Mucosa of gallbladder (tissue), 1 donor: Measurements from ENCODE around the gene MVK. TPM values are rescaled to one million over a fixed set of nuclear protein-coding genes. Genes with fewer than 3 reads are reported as not detected.

Source experiments
- DNase-seq: peaks from one replicate; pipeline ENCODE4 v3.0.0-alpha.2; 2020; ENCODE audit warnings: low spot score
- total RNA-seq: library from RNA; stranded (reverse); gene quantifications from one replicate; pipeline ENCODE4 v1.2.1, GENCODE V29; 2021
- donor health status: DM: no; HTN: no; CAD: no.

MVK gene
- total RNA-seq, 1 donor from 2014 or later, result 40.5 TPM

DNA sequence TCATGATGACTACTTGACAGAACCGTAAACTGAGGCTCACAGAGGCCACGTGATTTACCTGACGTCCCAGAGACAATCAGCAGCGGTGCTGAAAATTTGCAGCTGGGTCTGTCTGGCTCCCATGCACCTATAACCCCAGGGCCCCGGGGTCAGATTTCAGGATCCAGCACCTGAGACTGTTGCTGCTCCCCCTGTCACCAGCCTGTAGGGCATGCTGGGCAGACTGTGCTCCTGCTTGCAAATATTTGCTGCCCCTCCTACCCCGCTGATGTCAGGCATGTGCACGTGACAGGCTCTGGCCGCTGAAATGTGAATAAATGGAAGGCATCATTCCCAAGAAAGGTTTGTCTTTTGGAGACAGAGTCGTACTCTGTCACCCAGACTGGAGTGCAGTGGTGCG is 6.3 kb upstream of the MVK start:
- no peak for DNase-seq

DNA sequence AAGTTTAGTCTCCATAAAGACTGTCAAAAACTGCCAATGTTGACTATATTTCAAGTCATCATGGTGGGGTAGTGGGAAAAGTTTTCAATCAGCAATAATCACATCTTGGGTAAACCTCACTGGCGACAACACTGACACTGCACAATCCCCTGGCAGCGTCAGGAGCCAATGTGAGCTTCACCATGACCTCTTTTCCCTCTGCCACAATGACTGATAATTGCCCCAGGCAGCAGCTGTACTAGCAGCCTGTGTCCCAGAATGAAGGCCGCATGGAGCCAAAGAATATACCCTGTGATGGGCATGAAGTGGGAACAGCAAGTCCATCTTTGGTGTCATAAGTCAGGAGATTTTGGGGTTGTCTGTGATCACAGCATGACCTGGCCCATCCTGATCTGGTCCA is 5.6 kb upstream of the MVK start:
- DNase-seq, result no peak

DNA sequence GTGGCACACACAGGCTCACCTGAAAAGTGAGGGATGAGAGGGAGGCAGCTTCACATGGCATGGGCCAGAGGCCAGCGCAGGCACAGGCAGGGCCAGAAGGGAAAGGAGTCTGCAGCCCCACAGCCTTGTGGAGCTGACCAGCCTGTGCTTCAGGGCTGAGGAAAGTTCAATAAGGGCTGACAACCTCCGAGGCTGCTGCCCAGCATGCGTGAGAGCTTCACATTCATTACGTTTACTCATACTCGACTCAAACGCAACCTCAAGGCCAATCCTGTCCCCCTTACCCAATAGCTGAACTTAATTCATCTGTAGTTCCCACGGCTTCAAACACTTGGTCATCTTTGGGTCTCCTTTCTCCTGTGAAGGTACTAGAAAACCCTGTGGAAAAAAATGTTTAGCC is 5.1 kb upstream of the MVK start:
- DNase-seq, result no peak

DNA sequence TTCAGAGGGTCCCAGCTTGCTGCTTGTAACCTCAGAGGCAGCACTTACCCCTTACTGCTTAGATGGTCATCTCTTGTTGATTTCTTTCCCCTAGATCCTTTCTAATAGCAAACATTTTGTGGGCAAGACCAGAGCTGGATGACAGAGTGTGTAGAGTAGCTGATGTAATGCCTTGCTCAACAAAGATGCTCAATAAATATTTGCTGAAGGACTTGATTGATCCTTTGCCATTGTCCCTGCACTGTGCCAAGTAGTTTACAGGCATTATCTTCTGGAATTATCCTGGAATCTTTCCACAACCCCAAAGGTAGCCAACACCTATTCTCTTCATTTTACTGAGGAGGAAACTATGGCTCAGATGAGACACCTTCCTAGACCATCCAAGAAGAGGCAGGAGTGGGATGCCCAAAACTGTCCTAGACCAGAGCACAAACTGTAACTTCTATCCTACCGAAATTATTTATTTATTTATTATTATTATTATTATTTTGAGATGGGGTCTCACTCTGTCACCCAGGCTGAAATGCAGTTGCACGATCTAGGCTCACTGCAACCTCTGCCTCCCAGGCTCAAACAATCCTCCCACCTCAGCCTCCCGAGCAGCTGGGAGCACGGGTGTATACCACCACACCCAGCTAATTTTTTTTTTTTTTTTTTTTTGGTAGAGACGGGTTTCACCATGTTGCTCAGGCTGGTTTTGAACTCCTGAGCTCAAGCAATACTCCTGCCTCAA is 1.7 kb upstream of the MVK start:
- no peak for DNase-seq

DNA sequence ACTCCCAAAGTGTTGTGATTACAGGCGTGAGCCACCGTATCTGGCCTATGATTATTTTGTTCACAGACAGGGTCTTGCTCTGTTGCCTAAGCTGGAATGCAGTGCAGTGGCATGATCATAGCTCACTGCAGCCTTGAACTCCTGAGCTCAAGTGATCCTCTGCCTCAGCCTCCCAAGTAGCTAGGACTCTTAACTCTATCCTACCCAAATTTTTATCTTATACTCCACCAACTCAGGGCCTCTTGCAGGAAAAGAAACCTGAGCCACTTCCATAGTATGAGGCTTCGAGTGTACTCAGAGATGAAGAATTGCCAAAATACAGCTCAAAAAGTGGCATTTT is 1.1 kb upstream of the MVK start:
- no peak for DNase-seq

DNA sequence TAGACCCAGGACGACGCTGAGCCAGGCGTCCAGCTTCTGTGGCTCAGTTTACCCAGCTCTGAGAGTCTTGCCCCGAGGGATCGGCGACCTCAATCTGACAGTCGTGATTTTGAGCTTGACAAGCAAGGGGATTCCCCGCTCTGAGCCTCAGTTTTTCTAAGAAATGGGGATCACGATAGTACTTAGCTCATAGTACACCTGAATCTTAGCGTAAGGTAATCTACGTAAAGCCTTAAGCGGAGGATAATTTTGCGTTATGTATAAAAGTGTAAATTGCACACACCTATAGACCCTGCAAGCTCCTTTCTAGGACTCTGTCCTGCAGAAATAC is 285 bp downstream of the MVK start:
- DNase-seq, result no peak

DNA sequence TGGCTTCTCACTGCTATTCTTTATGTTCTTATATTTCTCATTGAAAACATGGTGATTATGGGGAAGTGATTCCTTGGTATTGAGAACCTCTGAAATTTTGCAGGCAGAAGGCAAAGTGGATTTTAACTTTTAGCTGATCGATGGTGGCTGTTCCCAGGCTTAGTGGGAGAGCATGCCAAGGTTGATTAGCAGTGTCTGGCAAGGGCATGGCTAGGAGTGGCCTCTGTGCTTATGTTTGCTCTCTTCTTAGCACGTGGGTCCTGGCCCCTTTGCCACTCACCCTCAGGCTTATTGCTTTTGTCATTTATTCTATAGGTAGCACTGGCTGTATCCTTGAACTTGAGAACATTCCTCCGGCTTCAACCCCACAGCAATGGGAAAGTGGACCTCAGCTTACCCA is 2.1 kb downstream of the MVK start:
- DNase-seq, result no peak

DNA sequence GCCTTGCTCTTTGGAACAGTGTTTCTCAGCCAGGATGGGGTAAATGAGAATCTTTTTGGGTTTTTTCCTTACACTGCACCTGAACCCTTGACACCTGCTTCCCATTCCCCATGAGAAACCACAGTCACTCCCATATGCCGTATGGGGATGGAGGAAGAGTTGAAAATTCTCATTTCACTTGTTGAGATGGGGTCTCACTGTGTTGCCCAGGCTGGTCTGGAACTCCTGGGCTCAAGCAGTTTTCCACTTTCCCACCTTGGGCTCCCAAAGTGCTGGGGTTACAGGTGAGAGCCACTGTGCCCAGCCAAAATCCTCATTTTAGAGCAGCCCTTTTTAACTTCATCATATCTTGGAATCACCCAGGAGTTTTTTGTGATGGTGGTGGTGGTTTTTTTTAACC is 3.7 kb downstream of the MVK start:
- no peak for DNase-seq

DNA sequence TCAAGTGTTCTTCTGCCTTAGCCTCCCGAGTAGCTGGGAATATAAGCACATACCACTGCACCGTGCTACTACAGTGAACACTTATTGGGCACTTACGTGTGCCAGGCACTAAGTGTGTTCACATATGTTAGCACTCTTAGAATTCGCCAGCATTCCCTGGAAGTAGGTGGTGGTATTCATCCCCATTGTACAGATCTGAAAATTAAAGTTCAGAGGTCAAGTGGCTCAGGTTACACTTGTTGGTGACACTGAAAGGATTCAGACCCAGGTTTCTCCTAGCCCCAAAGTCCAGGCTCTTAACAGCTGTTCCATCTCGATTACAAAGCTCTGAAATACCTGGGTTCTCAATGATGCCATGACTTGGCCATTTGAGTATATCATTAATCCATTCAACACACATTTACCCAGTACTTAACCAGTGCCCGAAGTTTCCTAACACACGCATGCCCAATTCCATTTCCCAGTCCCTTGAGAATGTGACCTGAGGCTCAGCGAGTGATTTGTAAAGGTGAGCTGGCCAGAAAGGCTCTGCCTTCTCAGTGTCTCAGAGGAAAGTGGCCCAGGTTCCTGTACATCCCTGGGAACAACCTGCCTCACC is 4.8 kb downstream of the MVK start:
- no peak for DNase-seq

DNA sequence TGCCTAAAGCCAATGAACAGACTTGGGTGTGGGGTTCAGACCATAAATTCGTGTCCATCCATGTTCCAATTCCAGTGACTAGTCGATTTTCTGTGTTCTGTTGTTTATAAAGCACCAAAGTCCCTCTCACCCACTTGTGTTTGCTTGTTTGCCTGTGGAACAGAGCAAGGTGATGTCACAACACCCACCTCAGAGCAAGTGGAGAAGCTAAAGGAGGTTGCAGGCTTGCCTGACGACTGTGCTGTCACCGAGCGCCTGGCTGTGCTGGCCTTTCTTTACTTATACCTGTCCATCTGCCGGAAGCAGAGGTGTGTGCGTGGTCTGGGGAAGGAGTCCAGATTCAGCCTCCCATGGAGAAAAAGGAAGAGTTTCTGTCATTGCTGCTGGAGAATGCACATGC is 6.0 kb downstream of the MVK start:
- DNase-seq, result no peak

DNA sequence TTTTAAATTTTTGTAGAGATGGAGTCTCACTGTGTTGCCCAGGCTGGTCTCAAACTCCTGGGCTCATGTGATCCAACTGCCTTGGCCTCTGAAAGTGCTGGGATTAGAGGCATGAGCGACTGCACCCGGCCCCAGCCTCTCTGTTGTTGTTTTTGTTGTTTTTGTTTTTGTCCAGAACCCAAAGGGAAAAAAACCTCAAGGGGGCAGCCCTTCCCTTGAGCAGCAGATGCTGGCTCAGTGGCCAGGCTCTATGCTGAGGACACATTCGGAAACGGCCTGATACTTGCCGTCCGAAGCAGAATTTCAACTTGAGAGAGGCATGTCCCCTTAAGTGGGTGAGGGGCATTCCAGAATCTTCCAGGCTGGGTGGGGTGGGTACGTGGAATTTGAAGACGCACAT is 6.7 kb downstream of the MVK start:
- no peak for DNase-seq

DNA sequence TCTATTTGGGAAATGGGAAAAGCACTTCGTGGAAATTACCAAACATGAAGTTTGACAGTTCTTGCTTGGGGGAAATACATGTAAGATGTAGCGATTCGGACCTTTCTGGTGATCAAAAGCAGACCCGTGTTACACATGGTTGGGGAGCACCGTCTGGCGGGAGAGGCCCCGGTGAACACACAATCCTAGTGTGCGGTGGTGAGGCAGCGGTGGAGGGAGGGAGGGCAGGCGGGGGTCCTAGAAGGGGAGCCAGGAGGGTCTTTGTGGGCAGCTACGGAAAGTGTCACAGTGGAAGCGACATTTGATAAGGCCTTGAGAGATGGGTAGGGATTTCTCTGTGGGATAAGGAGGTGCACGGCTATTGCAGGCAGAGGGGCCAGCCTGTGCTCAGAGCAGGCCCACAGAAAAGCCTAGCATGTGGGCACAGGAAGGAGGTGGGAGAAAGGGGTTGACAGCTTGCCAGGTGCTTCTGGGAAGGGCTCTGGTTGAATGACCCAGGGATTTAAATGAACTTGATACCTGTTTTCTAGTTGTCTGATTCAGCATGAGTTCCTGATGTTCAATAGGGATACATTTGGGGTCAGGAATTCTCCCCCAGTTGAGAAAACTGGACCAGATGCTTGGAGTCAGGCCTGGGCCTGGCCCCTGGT is 7.2 kb downstream of the MVK start:
- no peak for DNase-seq

DNA sequence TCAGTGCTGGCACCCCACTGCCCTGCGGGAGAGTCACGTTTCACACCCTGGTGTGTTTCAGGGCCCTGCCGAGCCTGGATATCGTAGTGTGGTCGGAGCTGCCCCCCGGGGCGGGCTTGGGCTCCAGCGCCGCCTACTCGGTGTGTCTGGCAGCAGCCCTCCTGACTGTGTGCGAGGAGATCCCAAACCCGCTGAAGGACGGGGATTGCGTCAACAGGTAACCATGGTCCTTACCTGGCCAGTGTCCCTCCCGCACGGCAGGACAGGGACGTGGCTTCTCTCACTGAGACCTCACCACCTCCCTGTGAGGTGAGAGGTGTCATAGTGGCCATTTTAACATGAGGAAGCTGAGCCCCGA is 7.7 kb downstream of the MVK start:
- DNase-seq, result no peak

DNA sequence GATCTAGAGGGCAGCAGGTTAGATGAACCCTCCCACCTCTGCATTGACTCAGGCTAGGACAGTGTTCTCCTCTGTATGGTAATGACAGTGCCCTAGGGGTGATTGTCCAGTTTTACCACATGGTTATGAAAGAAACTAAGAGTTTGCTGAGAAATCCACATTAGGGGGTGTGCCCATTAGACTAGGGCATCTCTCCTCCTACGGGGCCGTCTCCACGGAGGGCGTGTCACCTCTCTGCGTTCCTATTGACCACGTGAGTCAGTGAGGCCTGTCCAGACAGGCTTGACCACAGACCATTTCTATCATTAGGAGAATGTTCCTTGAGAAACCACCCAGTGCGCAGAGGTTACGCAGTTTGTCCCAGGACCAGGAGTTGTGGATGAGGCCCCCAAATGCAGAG is 8.3 kb downstream of the MVK start:
- DNase-seq, result no peak

DNA sequence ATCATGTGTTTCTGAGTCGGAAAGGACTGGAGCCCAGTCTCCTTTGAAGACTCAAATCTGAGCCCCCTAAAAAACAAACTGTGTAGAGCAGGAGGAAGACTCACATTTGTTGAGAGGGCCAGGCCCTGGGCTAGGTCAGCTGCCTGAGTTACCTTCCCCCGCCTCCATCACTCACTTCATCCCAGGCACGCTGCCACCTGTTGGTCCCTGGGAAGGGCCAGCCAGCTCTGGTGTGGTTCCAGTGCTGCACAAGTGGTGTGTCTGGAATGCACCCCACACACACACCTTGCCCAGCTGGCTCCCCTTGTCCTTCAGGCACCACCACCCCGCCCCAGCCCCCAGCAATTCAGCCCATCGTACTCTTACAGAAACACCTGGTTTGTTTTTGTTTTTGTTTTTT is 9.0 kb downstream of the MVK start:
- no peak for DNase-seq

DNA sequence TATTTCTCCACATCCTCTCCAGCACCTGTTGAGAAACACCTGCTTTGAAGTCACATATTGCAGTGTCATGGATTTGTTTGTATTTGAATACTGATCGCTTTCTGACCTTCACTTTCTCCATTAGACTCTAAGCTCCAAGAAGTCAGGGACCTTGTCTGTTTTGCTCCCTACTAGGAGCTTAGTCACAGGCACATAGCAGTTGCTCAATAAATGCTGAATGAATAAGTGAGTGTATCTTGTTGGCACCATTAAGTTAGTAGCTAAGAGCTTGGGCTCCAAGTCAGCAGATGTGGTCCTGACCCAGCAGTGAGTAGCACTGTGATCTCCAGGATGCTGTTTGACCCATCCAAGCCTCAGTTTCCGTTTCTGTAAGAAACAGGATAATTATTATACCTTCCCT is 10.1 kb downstream of the MVK start:
- DNase-seq, result no peak

DNA sequence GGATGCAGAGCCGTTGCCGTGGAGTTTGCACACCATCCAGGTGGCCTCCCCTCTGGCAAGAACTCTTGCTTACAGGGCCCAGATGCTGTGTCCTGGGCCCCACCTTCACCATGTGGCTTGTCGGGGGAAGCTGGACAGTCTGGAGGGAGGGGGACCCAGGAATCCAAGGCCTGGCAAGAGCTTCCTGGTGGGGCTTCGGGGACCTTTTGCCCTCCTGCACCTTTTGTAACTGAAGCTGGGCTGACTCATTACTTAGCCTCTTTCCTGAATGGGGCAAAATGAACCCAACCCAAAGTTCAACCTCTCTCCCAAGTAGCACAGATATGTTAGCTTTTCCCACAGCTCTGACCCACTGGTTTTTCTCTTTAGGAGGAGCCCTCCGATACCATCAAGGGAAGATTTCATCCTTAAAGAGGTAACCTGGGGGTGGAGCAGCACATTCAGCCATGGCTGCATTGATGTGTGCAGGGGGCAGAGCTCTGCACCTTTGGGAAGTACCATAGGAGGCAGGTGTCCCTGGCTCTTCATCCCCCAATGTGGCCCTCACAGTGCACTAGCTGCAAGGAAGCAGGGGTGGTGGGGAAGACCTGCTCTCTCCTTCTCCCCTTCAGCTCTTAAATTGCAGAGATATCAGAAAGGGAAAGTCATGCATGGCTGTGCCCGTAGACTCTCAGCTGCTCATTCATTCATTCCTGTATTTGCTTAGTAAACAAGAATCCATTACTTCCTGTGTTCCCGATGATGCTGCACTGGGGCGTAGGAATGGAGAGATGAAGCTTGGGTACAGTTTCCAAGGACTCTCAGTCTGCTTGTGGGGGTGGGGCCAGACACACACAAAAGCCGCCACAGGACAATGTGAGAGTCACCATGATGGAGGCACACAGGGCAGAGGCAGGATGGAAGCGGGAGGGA is 13.0 kb downstream of the MVK start:
- no peak for DNase-seq

DNA sequence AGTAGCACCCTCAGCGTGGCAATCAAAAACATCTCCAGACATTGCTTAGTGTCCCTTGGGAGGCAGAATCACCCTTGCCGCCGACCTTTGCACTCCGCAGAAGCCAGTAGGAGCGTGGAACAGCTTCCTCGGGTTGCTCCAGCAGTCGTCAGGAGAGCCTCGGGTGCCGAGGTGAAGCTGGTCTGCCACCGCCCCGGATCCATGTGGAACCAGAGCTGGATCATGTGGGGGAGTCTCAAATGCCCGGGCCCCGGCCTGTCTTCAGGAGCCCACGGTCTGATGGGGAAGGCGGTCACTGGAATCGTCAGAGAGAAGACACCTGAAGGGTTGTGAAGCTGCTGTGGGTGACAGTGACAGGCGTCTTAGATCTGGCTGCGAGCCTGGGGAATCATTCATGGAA is 14.3 kb downstream of the MVK start:
- no peak for DNase-seq

DNA sequence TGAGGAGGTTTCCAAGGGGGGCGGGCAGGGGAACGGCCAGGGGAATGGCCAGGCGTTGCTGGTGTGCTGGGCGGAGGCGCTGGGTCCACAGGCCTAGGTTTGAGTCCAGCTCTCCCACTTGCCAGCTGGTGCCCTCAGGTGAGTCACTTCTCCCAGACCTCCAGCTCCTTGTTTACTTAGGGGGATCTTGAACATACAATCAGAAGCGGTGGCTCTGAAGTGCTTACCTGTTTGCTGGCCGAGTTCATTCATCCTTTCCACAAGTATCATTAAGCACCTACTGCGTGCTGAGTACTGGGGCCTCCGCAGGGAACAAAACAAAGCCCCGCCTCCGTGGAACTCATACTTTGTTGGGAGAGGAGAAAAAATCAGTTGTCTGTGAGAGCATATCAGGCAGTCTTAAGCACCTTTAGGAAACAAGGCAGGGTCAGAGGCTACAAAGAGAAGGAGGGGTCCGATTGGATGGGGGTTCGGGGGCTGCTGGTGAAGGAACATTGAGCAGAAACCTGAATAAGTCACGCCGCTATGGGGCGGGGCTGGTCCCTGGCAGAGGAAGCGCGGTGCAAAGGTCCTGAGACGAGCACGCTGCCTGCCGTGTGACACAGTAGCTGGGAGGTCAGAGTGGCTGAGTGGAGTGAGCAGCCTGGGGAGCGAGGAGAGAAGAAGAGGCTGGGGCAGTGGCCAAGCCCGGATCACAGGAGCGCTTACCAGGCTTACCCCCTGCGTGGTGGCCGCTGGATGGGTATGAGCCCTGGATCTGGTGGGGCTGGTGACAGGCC is 15.1 kb downstream of the MVK start:
- peak; percentile 68 for DNase-seq

DNA sequence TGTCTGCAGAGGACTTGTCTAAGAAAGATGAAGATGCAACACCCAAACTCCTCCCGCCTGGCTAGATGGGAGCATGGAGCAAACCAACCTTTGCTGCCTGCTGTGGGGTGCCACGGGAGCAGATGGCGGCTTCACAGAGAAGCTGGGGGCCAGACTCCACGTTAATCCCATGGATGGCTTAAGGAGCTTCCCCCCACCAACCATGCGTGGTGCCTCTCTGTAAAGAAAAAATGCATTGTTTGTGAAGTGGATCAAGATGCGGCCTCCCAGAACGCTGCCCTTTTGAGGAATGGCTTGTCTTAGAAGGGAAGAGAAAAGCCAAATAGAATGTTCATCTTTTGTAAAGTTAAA is 15.6 kb downstream of the MVK start:
- DNase-seq, result no peak

DNA sequence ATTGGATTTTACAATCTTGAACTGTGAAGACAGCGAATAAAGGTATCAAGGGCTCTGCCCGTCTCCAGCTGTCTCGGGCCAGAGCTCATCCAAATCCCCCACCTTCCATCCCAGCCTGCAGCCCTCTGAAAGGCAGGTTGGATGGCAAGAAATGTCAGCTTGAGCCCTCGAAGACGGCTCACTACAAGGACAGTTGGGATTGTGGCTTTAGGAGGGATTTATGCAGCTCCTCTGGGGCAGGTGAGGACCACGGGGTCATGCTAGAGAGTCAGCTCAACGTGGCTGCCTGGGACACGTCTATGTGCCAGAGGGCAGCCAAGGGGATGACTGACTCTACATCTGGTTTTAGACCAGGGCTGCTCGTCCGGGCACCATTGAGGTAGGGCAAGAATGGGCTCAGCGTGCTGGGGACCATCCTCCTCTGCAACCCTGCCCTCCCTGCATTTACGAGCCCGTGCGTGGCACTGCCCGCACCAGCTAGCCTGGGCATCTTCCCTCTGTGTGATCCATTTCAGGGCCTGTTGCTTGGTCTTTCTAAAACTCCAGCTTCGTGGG is 16.2 kb downstream of the MVK start:
- no peak for DNase-seq

DNA sequence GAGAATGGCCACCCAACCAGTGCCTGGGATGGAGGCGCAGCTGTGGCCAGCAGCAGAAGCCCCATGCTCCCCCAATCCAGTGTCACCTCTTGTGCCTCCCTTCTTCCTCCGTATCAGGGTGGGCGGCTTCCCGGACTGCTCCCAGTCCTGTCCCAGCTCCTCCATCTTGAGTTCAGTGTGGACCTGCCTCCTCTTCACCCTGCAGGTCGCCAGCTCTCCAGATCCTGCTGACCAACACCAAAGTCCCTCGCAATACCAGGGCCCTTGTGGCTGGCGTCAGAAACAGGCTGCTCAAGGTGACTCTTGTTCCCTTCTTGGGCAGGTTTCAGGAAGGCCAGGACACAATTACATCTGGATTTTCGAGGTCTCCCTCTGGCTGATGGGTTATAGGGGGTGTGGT is 17.0 kb downstream of the MVK start:
- no peak for DNase-seq
